ENCODE measurements around the gene DLG1. TPM values are rescaled to one million over a fixed set of nuclear protein-coding genes. Genes with fewer than 3 reads are reported as not detected.

Gene DLG1
- total and polyA plus RNA-seq, 2 experiments from 2014 or later, result 27.6 to 98.0 TPM

- DNase-seq (ENCODE audit: low spot score) (peak; percentile 39), ATAC-seq (peak; percentile 70)
- peaks cover 37% of the 10 kb centered on the region for H3K79me2 ChIP-seq (replicated peaks; ENCODE audit: insufficient read depth)
- H3K4me1 Mint-ChIP-seq, result peaks cover 24% of the 10 kb centered on the region
- no peaks in the 10 kb centered on the region for H3K36me3 Mint-ChIP-seq (ENCODE audit: low read depth)
- no peaks in the 10 kb centered on the region for H3K27me3 ChIP-seq (ENCODE audit: insufficient read depth)
- no peaks in the 10 kb centered on the region for H3K9me3 Mint-ChIP-seq
- peaks cover 24% of the 10 kb centered on the region for H3K4me1 ChIP-seq (ENCODE audit: insufficient read depth)
- H3F3A ChIP-seq (replicated peaks; ENCODE audit: low read depth), result no peaks in the 10 kb centered on the region
- no peaks in the 10 kb centered on the region for H3K9me2 ChIP-seq (ENCODE audit: insufficient read depth)
- peak overlapping the region; percentile 52; the same call in 1 of the 2 replicates for H3K27ac ChIP-seq (ENCODE audit: low read depth)
- no peak overlapping the region for H3K4me3 Mint-ChIP-seq
- H3K27me3 Mint-ChIP-seq (ENCODE audit: insufficient read depth, low read depth, poor library complexity), result no peaks in the 10 kb centered on the region
- peak overlapping the region; percentile 83; the same call in 1 of the 2 replicates for H3K27ac Mint-ChIP-seq
- H2AFZ ChIP-seq, result no peak overlapping the region
- TF ChIP-seq NANOG (IDR thresholded peaks at IDR 0.05; ENCODE audit: borderline replicate concordance) (no peak), CREB1 (CRISPR knock-in tag; IDR thresholded peaks at IDR 0.05; ENCODE audit: low read depth) (no peak), EZH2phosphoT487 (IDR thresholded peaks at IDR 0.05; ENCODE audit: unreplicated experiment) (no peak), JUNB (IDR thresholded peaks at IDR 0.05; ENCODE audit: unreplicated experiment) (no peak), ZNF114 (CRISPR knock-in tag; IDR thresholded peaks at IDR 0.05) (no peak), CTCF (conservative IDR thresholded peaks at IDR 0.05; ENCODE audit: low read depth in 2 of 2) (no peak), ETS1 (IDR thresholded peaks at IDR 0.05) (no peak), STAT1 (IDR thresholded peaks at IDR 0.05; ENCODE audit: unreplicated experiment) (no peak), ZNF462 (CRISPR knock-in tag; IDR thresholded peaks at IDR 0.05) (no peak), REST (IDR thresholded peaks at IDR 0.05; ENCODE audit: unreplicated experiment) (no peak), ZNF331 (CRISPR knock-in tag; IDR thresholded peaks at IDR 0.05; ENCODE audit: low read depth) (no peak), EZH2 (IDR thresholded peaks at IDR 0.05; ENCODE audit: low read depth, unreplicated experiment) (no peak), POLR2AphosphoS5 (IDR thresholded peaks at IDR 0.05; ENCODE audit: low read depth) (no peak)
- H3K4me2 ChIP-seq, result peak overlapping the region; percentile 50; the same call in 1 of the 2 replicates
- H4K20me1 ChIP-seq (replicated peaks; ENCODE audit: insufficient read depth), result peaks cover 6% of the 10 kb centered on the region; the same call in 1 of the 2 replicates
- H3K4me3 ChIP-seq, result no peak overlapping the region
- H3K36me3 ChIP-seq (ENCODE audit: insufficient read depth), result no peaks in the 10 kb centered on the region
These were observed 114.8 kb downstream of the DLG1 start for GRCh38 chr3:197183582-197183981.
